Endothelial cell of umbilical vein (primary cell): ENCODE data around the gene RIPK4. TPM values are rescaled to one million over a fixed set of nuclear protein-coding genes. Genes with fewer than 3 reads are reported as not detected.

ENCODE experiments used
- BruUV-seq: library from RNA; stranded (reverse); fragments of 400-500 nt; replicated peaks from 2 replicates; lab custom pipeline; 2021; lab: Mats Ljungman, UMichigan
- CTCF ChIA-PET: fragments of 300-600, 350-600 bp; sonication (Branson Sonifier 250); formaldehyde crosslinking; loops from one replicate; lab custom pipeline; 2021; ENCODE audit warnings: antibody characterized with exemption, inconsistent platforms; lab: Charles Lee
- POLR2A ChIA-PET: fragments of 300-600, 350-600 bp; sonication (Branson Sonifier 250); formaldehyde crosslinking; loops from one replicate; lab custom pipeline; 2021; ENCODE audit warnings: antibody characterized with exemption, inconsistent platforms; lab: Charles Lee
- DNase-seq: peaks from one replicate; pipeline ENCODE4 v3.0.0-alpha.2; 2011; ENCODE audit warnings: low read depth, low spot score
- FAIRE-seq: peaks from 2 replicates; lab custom pipeline; 2011; peaks lifted over from hg19 to GRCh38; lab: Jason Lieb, UNC
- H2AFZ ChIP-seq: 2 replicates; pipeline ENCODE4 v1.6.0; 2012; ENCODE audit warnings: low read depth, low read length, control low read depth, inconsistent platforms
- H3K27ac ChIP-seq: 2 replicates; pipeline ENCODE4 v1.5.1; 2011; ENCODE audit warnings: low read depth, mild to moderate bottlenecking, control low read depth, low read length, moderate library complexity; ENCODE audit not compliant: insufficient read depth
- H3K27me3 ChIP-seq, 2 experiments: 2 replicates each; pipeline versions ENCODE4 v1.6.0 to v1.6.1; 2011; ENCODE audit warnings: low read length in 2 of 2, mixed read lengths in 1 of 2; ENCODE audit not compliant: control insufficient read depth in 2 of 2, insufficient read depth in 2 of 2
- H3K36me3 ChIP-seq, 2 experiments: 2 replicates in 1 of 2; 3 replicates in 1 of 2; pipeline ENCODE4 v1.5.1; 2011; ENCODE audit warnings: low read length in 2 of 2, mild to moderate bottlenecking in 1 of 2, moderate library complexity in 1 of 2; ENCODE audit not compliant: control insufficient read depth in 2 of 2, insufficient read depth in 2 of 2; ENCODE audit errors: extremely low read depth in 1 of 2
- H3K4me1 ChIP-seq: 3 replicates; pipeline ENCODE4 v1.5.1; 2011; ENCODE audit warnings: mild to moderate bottlenecking, low read length; ENCODE audit not compliant: control insufficient read depth, insufficient read depth; ENCODE audit errors: extremely low read depth
- H3K4me2 ChIP-seq: 2 replicates; pipeline ENCODE4 v1.6.1; 2011; ENCODE audit warnings: low read length, control low read depth, mixed read lengths; ENCODE audit not compliant: insufficient read depth
- H3K4me3 ChIP-seq, 3 experiments: fragments of 200-600 bp in 1 of 3; sonication (generic), shearing (Covaris generic) in 1 of 3; replicated peaks in 1 of 3; 2 replicates each; pipeline ENCODE4 v1.5.1; 2011 to 2016; ENCODE audit warnings: control low read depth in 3 of 3, low read length in 3 of 3, mild to moderate bottlenecking in 2 of 3, inconsistent platforms in 1 of 3, low read depth in 1 of 3, moderate library complexity in 1 of 3; ENCODE audit not compliant: insufficient read depth in 1 of 3
- H3K79me2 ChIP-seq: 2 replicates; pipeline ENCODE4 v1.6.0; 2012; ENCODE audit warnings: low read length, inconsistent platforms; ENCODE audit not compliant: control insufficient read depth, insufficient read depth
- H3K9ac ChIP-seq: replicated peaks from 2 replicates; pipeline ENCODE3; 2011; ENCODE audit warnings: low read length, control low read depth; ENCODE audit not compliant: insufficient read depth; ENCODE audit errors: extremely low read depth
- H3K9me1 ChIP-seq: replicated peaks from 3 replicates; pipeline ENCODE4 v1.6.0; 2011; ENCODE audit warnings: mild to moderate bottlenecking, low read length; ENCODE audit not compliant: control insufficient read depth, insufficient read depth; ENCODE audit errors: extremely low read depth
- H3K9me3 ChIP-seq: replicated peaks from 2 replicates; pipeline ENCODE4 v1.5.1; 2012; ENCODE audit warnings: low read length, inconsistent platforms; ENCODE audit not compliant: control insufficient read depth, insufficient read depth
- H4K20me1 ChIP-seq: replicated peaks from 2 replicates; pipeline ENCODE3; 2011; ENCODE audit warnings: mild to moderate bottlenecking, low read length; ENCODE audit not compliant: control insufficient read depth, insufficient read depth; ENCODE audit errors: extremely low read depth
- CTCF ChIP-seq, 2 donors: IDR thresholded peaks; 1 replicate in 1 of 2; 2 replicates in 1 of 2; pipeline ENCODE4 v1.5.1; 2011; ENCODE audit warnings: low read length in 2 of 2, mild to moderate bottlenecking in 2 of 2, moderate library complexity in 2 of 2, control low read depth in 1 of 2, inconsistent platforms in 1 of 2, low read depth in 1 of 2; ENCODE audit not compliant: insufficient read depth in 1 of 2; ENCODE audit errors: extremely low read depth in 1 of 2
- EZH2 ChIP-seq: IDR thresholded peaks from 2 replicates; pipeline ENCODE4 v1.6.1; 2012; ENCODE audit warnings: borderline replicate concordance, low read depth, mild to moderate bottlenecking, moderate library complexity, low read length, inconsistent platforms; ENCODE audit not compliant: severe bottlenecking
- FOS ChIP-seq: IDR thresholded peaks from 2 replicates; pipeline ENCODE4 v1.6.1; 2011; ENCODE audit warnings: mild to moderate bottlenecking, low read length, moderate library complexity, borderline replicate concordance; ENCODE audit not compliant: insufficient read depth
- GATA2 ChIP-seq: IDR thresholded peaks from 2 replicates; pipeline ENCODE4 v1.7.0; 2011; ENCODE audit warnings: low read depth, mild to moderate bottlenecking, moderate library complexity, mixed read lengths, low read length; ENCODE audit not compliant: insufficient read length, insufficient read depth
- JUN ChIP-seq: IDR thresholded peaks from 2 replicates; pipeline ENCODE4 v1.6.1; 2011; ENCODE audit warnings: borderline replicate concordance, low read depth; ENCODE audit not compliant: insufficient read length, insufficient read depth
- MAX ChIP-seq: IDR thresholded peaks from 2 replicates; pipeline ENCODE4 v1.6.1; 2011; ENCODE audit not compliant: insufficient read depth, insufficient read length
- MYC ChIP-seq: IDR thresholded peaks from one replicate; pipeline ENCODE4 v1.6.1; 2011; ENCODE audit warnings: mild to moderate bottlenecking, low read depth, low read length
- POLR2A ChIP-seq: IDR thresholded peaks from 2 replicates; pipeline ENCODE4 v1.6.1; 2012; ENCODE audit warnings: low read depth, mild to moderate bottlenecking, control low read depth, low read length
- POLR2AphosphoS5 ChIP-seq: IDR thresholded peaks from 2 replicates; pipeline ENCODE4 v1.6.1; 2012; ENCODE audit warnings: low read depth, mild to moderate bottlenecking, control low read depth, low read length, moderate library complexity; ENCODE audit not compliant: insufficient read depth
- dilution Hi-C: fragments of 300-500 bp; cut with MboI; formaldehyde crosslinking; loops from one replicate; pipeline ENCODE4 v1.15.0; 2019; ENCODE audit warnings: low sequenced_read_pairs; ENCODE audit not compliant: extremely low pct_ligation_motif_present
- intact Hi-C: fragments of 100-400 bp; cut with micrococcal nuclease; formaldehyde crosslinking; loops from one replicate; pipeline ENCODE4 v1.10.0; 2022
- polyA plus RNA-seq, 4 experiments: library from polyadenylated mRNA; depleted of rRNA in 3 of 4; stranded (reverse) in 3 of 4; unstranded in 1 of 4; fragments of >200 nt; gene quantifications; 2 replicates each; pipeline versions ENCODE4 v1.2.1 to v1.2.3, GENCODE V29; 2011 to 2012; ENCODE audit warnings: missing spikeins in 1 of 4
- total RNA-seq: library from RNA; stranded (reverse); gene quantifications from 2 replicates; pipeline ENCODE4 v1.2.3, GENCODE V29; 2021

Gene RIPK4
- total and polyA plus RNA-seq, 2 donors (not counting 3 experiments of a cell fraction or from before 2014, with no cell fraction given): not detected

GRCh38 chr21:41692185-41692565 is 74.7 kb downstream of the RIPK4 start:
- intact Hi-C loops (no loop called here), dilution Hi-C loops (no loop called here)
- no peak overlapping the region for H3K4me3 ChIP-seq
- H3K4me1 ChIP-seq: no peaks in the 10 kb centered on the region
- no peak overlapping the region for H3K27ac ChIP-seq
- TF ChIP-seq EZH2: no peak
- TF ChIP-seq CTCF (IDR thresholded peaks at IDR 0.05; ENCODE audit: extremely low read depth in 1 of 2, insufficient read depth in 1 of 2, low read depth in 1 of 2, low read length in 2 of 2): no peak
- TF ChIP-seq MYC: no peak
- no peak for TF ChIP-seq MAX
- TF ChIP-seq POLR2A: no peak
- no peak for TF ChIP-seq POLR2AphosphoS5
- no peak for TF ChIP-seq JUN
- TF ChIP-seq FOS: no peak
- no peak for TF ChIP-seq GATA2
- H3K4me2 ChIP-seq: no peak overlapping the region
- no peaks in the 10 kb centered on the region for H3K36me3 ChIP-seq
- no peak for DNase-seq
- ChIA-PET POLR2A (no interaction called here), CTCF (no interaction called here)
- no peak for FAIRE-seq
- BruUV-seq: no TSS peak
- no peaks in the 10 kb centered on the region for H4K20me1 ChIP-seq
- H3K9me1 ChIP-seq: no peaks in the 10 kb centered on the region
- H3K9me3 ChIP-seq: no peaks in the 10 kb centered on the region
- no peaks in the 10 kb centered on the region for H3K27me3 ChIP-seq
- no peaks in the 10 kb centered on the region for H3K79me2 ChIP-seq
- no peak overlapping the region for H2AFZ ChIP-seq
- no peak overlapping the region for H3K9ac ChIP-seq
